GM12878 (cell line): Measurements from ENCODE around the gene GIMAP8. TPM values are rescaled to one million over a fixed set of nuclear protein-coding genes. Genes with fewer than 3 reads are reported as not detected.

Experiments
- ATAC-seq: fragments of 200-7000 bp; cut with Tn5 transposase; 3 replicates; pipeline ENCODE4 v1.9.1; 2020; ENCODE audit warnings: mild to moderate bottlenecking, moderate library complexity
- BruUV-seq: library from RNA; stranded (reverse); fragments of 400-500 nt; replicated peaks from 2 replicates; lab custom pipeline; 2021; lab: Mats Ljungman, UMichigan
- CTCF ChIA-PET: fragments of 300-600 bp; sonication (Branson Sonifier 250); formaldehyde crosslinking; extraction: SDS; loops from one replicate; lab custom pipeline; 2021; ENCODE audit warnings: inconsistent platforms; lab: Yijun Ruan, JAX
- POLR2A ChIA-PET: fragments of 350-600 bp; formaldehyde crosslinking; extraction: SDS; loops from one replicate; lab custom pipeline; 2021; ENCODE audit warnings: inconsistent platforms; lab: Charles Lee
- RAD21 ChIA-PET: fragments of 300-600 bp; sonication (Branson Sonifier 250); formaldehyde crosslinking; loops from one replicate; lab custom pipeline; 2023; ENCODE audit warnings: antibody characterized with exemption; ENCODE audit not compliant: unreplicated experiment; lab: Charles Lee
- SMC1A ChIA-PET: fragments of 300-600 bp; sonication (Branson Sonifier 250); formaldehyde crosslinking; loops from one replicate; lab custom pipeline; 2023; ENCODE audit not compliant: unreplicated experiment, uncharacterized antibody; lab: Charles Lee
- DNase-seq: peaks from one replicate; pipeline ENCODE4 v3.0.0-alpha.2; 2011; ENCODE audit warnings: low read depth, low spot score
- FAIRE-seq: peaks from 3 replicates; lab custom pipeline; 2011; peaks lifted over from hg19 to GRCh38; lab: Jason Lieb, UNC
- H2AFZ ChIP-seq: 2 replicates; pipeline ENCODE4 v1.6.0; 2011; ENCODE audit warnings: low read depth, low read length, control low read depth; ENCODE audit not compliant: control insufficient read depth
- H3K27ac ChIP-seq: 2 replicates; pipeline ENCODE4 v1.5.1; 2011; ENCODE audit warnings: control low read depth; ENCODE audit not compliant: control insufficient read depth, insufficient read depth
- H3K27me3 ChIP-seq, 2 experiments: replicated peaks in 1 of 2; 2 replicates each; pipeline versions ENCODE4 v1.6.0 to v1.6.1; 2011; ENCODE audit warnings: low read length in 1 of 2; ENCODE audit not compliant: control insufficient read depth in 2 of 2, insufficient read depth in 2 of 2
- H3K36me3 ChIP-seq, 2 experiments: 2 replicates each; pipeline ENCODE4 v1.5.1; 2011; ENCODE audit warnings: low read length in 1 of 2; ENCODE audit not compliant: control insufficient read depth in 2 of 2, insufficient read depth in 2 of 2
- H3K4me1 ChIP-seq: 2 replicates; pipeline ENCODE4 v1.6.1; 2011; ENCODE audit warnings: mild to moderate bottlenecking, low read length, moderate library complexity, mixed read lengths; ENCODE audit not compliant: control insufficient read depth, insufficient read depth
- H3K4me2 ChIP-seq: 2 replicates; pipeline ENCODE4 v1.6.0; 2011; ENCODE audit warnings: control low read depth; ENCODE audit not compliant: control insufficient read depth, insufficient read depth
- H3K4me3 ChIP-seq: fragments of 200-600 bp; sonication (generic); 2 replicates; pipeline ENCODE4 v1.5.1; 2016
- H3K79me2 ChIP-seq: 2 replicates; pipeline ENCODE4 v1.6.0; 2011; ENCODE audit warnings: low read length; ENCODE audit not compliant: control insufficient read depth, insufficient read depth
- H3K9ac ChIP-seq: 2 replicates; pipeline ENCODE4 v1.8.0; 2011; ENCODE audit warnings: low read length, control low read depth, mixed read lengths; ENCODE audit not compliant: control insufficient read depth, insufficient read depth
- H3K9me3 ChIP-seq: replicated peaks from 3 replicates; pipeline ENCODE4 v1.5.1; 2011; ENCODE audit warnings: mild to moderate bottlenecking, low read length; ENCODE audit not compliant: control insufficient read depth, insufficient read depth
- H4K20me1 ChIP-seq: 2 replicates; pipeline ENCODE4 v1.6.0; 2011; ENCODE audit not compliant: control insufficient read depth, insufficient read depth
- HDAC2 ChIP-seq: fragments of 200-600 bp; sonication (generic); IDR thresholded peaks from 2 replicates; pipeline ENCODE4 v1.6.1; 2017
- JUND ChIP-seq: IDR thresholded peaks from 2 replicates; pipeline ENCODE4 v1.6.1; 2012; ENCODE audit warnings: low read depth, mild to moderate bottlenecking, low read length, improper control_type of control experiment, moderate library complexity
- PAX5 ChIP-seq: IDR thresholded peaks from 2 replicates; pipeline ENCODE4 v1.6.1; 2011; ENCODE audit warnings: low read depth, low read length, borderline replicate concordance
- POU2F2 ChIP-seq: IDR thresholded peaks from 3 replicates; pipeline ENCODE4 v1.6.1; 2011; ENCODE audit warnings: low read depth, mild to moderate bottlenecking, low read length, borderline replicate concordance
- RCOR1 ChIP-seq: conservative IDR thresholded peaks from 2 replicates; pipeline ENCODE4 v1.6.1; 2012; ENCODE audit warnings: low read depth, low read length, improper control_type of control experiment
- SIN3A ChIP-seq: IDR thresholded peaks from 2 replicates; pipeline ENCODE4 v1.6.1; 2012; ENCODE audit warnings: low read depth, low read length, improper control_type of control experiment
- SMC3 ChIP-seq: IDR thresholded peaks from 2 replicates; pipeline ENCODE4 v1.6.1; 2011; ENCODE audit warnings: low read length, improper control_type of control experiment, borderline replicate concordance
- WGBS: methylation state at CpG from one replicate; pipeline ENCODE4 v1.1.6; 2016; ENCODE audit warnings: low lambda C conversion rate; ENCODE audit not compliant: insufficient replicate concordance, insufficient coverage; ENCODE audit errors: missing lambda C conversion rate; 5-methylcytosine and 5-hydroxymethylcytosine counted together
- in situ Hi-C: fragments of 300-500 bp; cut with MboI; formaldehyde crosslinking; loops from 9 replicates; pipeline ENCODE4 v1.14.3; 2018; ENCODE audit warnings: mixed read lengths
- intact Hi-C: fragments of 100-400 bp; cut with micrococcal nuclease; formaldehyde crosslinking; loops from one replicate; pipeline ENCODE4 v1.14.2; 2022; ENCODE audit not compliant: unreplicated experiment
- polyA plus RNA-seq, 11 experiments: library from polyadenylated mRNA; depleted of rRNA in 4 of 11; unstranded in 6 of 11; stranded (reverse) in 5 of 11; fragments of >200 nt; fragmentation: Nextera tagmentation in 4 of 11; fragmentation: Illumina TruSeq in 1 of 11; extraction: Ambion mirVana in 4 of 11; extraction: Trizol in 1 of 11; gene quantifications; 1 replicate in 1 of 11; 2 replicates in 10 of 11; pipeline versions ENCODE4 v1.2.1 to v1.2.3, GENCODE V29; 2011 to 2016; ENCODE audit warnings: inconsistent platforms in 2 of 11, missing spikeins in 2 of 11, low read depth in 1 of 11
- total RNA-seq, 4 experiments: library from RNA; depleted of rRNA in 3 of 4; stranded (reverse); fragments of >200 nt in 3 of 4; fragmentation: Illumina TruSeq in 1 of 4; extraction: Trizol in 1 of 4; gene quantifications; 2 replicates each; pipeline versions ENCODE4 v1.2.1 to v1.2.3, GENCODE V29; 2013 to 2021
- TF ChIP-seq, protein P1 (sequence below): IDR thresholded peaks from 2 replicates; pipeline ENCODE4 v1.6.1; 2011; ENCODE audit warnings: borderline replicate concordance, low read depth, mild to moderate bottlenecking, moderate library complexity, low read length; ENCODE audit not compliant: insufficient read depth, poor library complexity, severe bottlenecking

The GIMAP8 gene
- total and polyA plus RNA-seq, 10 of the 15 experiments (the other 5 are each of a cell fraction or from before 2014, with no cell fraction given) = 0.66 to 9.7 (median 4.7) TPM

DNA sequence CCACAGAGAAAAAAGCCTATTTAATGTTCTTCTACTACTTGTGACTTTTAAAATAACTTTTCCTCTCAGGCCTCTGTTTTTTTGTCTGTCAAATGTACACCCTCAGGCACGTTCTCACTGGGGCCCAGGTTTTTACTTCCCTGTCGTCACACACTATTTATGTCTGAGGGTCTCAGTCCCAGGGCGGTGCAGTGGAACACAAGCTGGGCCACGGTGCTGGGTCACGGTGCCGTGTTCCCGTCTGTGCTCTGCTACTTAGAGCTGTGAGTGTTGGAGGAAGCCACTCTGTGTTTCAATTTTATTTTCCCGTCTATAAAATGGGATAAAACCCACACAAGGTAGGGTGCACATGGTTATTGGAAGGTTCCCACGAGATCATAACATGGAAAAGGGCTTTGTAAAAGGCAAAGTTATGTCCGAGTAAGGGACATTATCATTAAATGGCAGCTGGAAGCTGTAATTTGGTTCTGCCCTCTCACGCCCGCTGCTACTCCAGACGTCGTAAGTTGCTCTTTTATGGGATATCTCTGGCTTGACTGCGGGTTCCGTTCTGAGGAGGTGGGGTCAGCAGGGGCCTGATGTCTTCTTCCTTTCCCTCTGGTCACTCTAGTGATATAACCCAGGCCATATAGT, 46.1 kb upstream of the GIMAP8 start:
- TSS peak; percentile 90 for BruUV-seq
- H3K79me2 ChIP-seq = peaks cover 4% of the 10 kb centered on the region
- H3K4me1 ChIP-seq = peaks cover 62% of the 10 kb centered on the region
- H3K27me3 ChIP-seq = no peaks in the 10 kb centered on the region
- H3K27ac ChIP-seq = peak overlapping the region; percentile 89
- DNase-seq = no peak
- ChIA-PET POLR2A (interaction anchor here (0.7 to 3.8 kb wide), 9 partner anchors 18 to 37 kb away, joined by 3 to 26 read pairs (median 4); partner anchors contain the start of gene REPIN1), CTCF (interaction anchor here (0.7 to 11.6 kb wide), 10 partner anchors 15 to 597 kb away, joined by 3 to 72 read pairs (median 10); partner anchors contain the start of gene REPIN1), SMC1A (interaction anchor here (0.8 to 7.4 kb wide), 10 partner anchors 9 to 48 kb away, joined by 3 to 48 read pairs (median 8); no protein-coding TSS in a partner anchor), RAD21 (interaction anchor here (0.6 to 3.6 kb wide), 10 partner anchors 16 to 49 kb away, joined by 3 to 29 read pairs (median 5); partner anchors contain the start of gene REPIN1)
- peak; percentile 83 for FAIRE-seq
- H2AFZ ChIP-seq = peak overlapping the region; percentile 76
- no peaks in the 10 kb centered on the region; a peak in 2 of 4 replicates for H3K36me3 ChIP-seq
- H3K4me3 ChIP-seq = peak overlapping the region; percentile 91
- 34% methylated on average over 16 of the region's 16 CpGs for WGBS
- peak overlapping the region; percentile 85 for H3K9ac ChIP-seq
- in situ Hi-C loops = loop anchor here (25.0 kb wide), 1 partner anchor 342 kb away; no protein-coding TSS in a partner anchor
- H4K20me1 ChIP-seq = no peaks in the 10 kb centered on the region
- no peak for ATAC-seq
- intact Hi-C loops = no loop called here
- TF ChIP-seq PAX5 (peak; percentile 24; the same call in 1 of the 2 replicates), SMC3 (no peak), POU2F2 (0 out of 3 replicates have a peak, but pooled peaks have one; percentile 32), HDAC2 (no peak), RCOR1 (no peak), JUND (no peak), SIN3A (no peak)
- TF ChIP-seq, protein P1, sequence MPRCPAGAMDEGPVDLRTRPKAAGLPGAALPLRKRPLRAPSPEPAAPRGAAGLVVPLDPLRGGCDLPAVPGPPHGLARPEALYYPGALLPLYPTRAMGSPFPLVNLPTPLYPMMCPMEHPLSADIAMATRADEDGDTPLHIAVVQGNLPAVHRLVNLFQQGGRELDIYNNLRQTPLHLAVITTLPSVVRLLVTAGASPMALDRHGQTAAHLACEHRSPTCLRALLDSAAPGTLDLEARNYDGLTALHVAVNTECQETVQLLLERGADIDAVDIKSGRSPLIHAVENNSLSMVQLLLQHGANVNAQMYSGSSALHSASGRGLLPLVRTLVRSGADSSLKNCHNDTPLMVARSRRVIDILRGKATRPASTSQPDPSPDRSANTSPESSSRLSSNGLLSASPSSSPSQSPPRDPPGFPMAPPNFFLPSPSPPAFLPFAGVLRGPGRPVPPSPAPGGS = no peak
- H3K9me3 ChIP-seq = no peaks in the 10 kb centered on the region
- peak overlapping the region; percentile 87 for H3K4me2 ChIP-seq
